Liver (tissue), 3 donors: Measurements from ENCODE around the gene LOXL3.

Experiments used
- EGR1 ChIP-seq, 2 donors: IDR thresholded peaks; 2 replicates each; pipeline ENCODE4 v1.6.1; 2016 to 2018; ENCODE audit warnings: antibody characterized with exemption in 2 of 2, low read depth in 2 of 2
- GABPA ChIP-seq, 2 donors: IDR thresholded peaks in 1 of 2; conservative IDR thresholded peaks in 1 of 2; 2 replicates each; pipeline ENCODE4 v1.6.1; 2016; ENCODE audit warnings: antibody characterized with exemption in 2 of 2, mild to moderate bottlenecking in 1 of 2, moderate library complexity in 1 of 2
- RAD21 ChIP-seq, 2 donors: IDR thresholded peaks; 2 replicates each; pipeline ENCODE4 v1.6.1; 2016; ENCODE audit warnings: antibody characterized with exemption in 2 of 2, mild to moderate bottlenecking in 2 of 2
- SP1 ChIP-seq: IDR thresholded peaks from 2 replicates; pipeline ENCODE4 v1.6.1; 2018; ENCODE audit warnings: antibody characterized with exemption, mild to moderate bottlenecking
- TAF1 ChIP-seq: conservative IDR thresholded peaks from 2 replicates; pipeline ENCODE4 v1.6.1; 2016; ENCODE audit warnings: antibody characterized with exemption, mild to moderate bottlenecking
- TF ChIP-seq, protein P1 (sequence below): fragments of 150-350 bp; IDR thresholded peaks from 2 replicates; pipeline ENCODE4 v1.5.1; 2017; ENCODE audit warnings: improper control_type of control experiment, low read depth, low read length; ENCODE audit not compliant: missing input control
- TF ChIP-seq, protein P2 (sequence below): IDR thresholded peaks from 2 replicates; pipeline ENCODE4 v1.6.1; 2016; ENCODE audit warnings: antibody characterized with exemption
- TF ChIP-seq, protein P3 (sequence below): IDR thresholded peaks from 2 replicates; pipeline ENCODE4 v1.6.1; 2016; ENCODE audit warnings: antibody characterized with exemption
- TF ChIP-seq, protein P4 (sequence below): IDR thresholded peaks from 2 replicates; pipeline ENCODE4 v1.6.1; 2016; ENCODE audit warnings: antibody characterized with exemption, mild to moderate bottlenecking
- donor health status: healthy.
- donor health status: healthy.

DNA sequence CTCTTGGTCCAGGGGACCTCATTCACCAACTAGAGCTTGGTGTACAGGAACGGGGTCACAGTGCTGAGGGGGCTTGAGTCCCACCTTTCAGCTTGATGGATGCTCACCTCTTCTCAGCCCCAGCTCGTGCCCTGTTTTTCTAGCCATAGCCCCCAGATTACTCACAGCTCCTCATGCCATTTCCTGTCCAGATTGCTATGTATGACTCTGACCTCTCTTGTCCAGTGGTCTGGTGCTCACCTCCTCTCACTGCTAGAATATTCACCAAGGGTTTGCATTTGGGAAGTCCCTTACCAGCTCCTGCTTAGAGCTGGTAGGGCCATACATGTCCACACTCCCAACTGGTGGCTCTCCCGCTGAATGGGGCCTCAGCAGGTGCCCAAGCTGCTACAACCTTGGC, 60.2 kb downstream of the LOXL3 start:
- TF ChIP-seq, protein P1, sequence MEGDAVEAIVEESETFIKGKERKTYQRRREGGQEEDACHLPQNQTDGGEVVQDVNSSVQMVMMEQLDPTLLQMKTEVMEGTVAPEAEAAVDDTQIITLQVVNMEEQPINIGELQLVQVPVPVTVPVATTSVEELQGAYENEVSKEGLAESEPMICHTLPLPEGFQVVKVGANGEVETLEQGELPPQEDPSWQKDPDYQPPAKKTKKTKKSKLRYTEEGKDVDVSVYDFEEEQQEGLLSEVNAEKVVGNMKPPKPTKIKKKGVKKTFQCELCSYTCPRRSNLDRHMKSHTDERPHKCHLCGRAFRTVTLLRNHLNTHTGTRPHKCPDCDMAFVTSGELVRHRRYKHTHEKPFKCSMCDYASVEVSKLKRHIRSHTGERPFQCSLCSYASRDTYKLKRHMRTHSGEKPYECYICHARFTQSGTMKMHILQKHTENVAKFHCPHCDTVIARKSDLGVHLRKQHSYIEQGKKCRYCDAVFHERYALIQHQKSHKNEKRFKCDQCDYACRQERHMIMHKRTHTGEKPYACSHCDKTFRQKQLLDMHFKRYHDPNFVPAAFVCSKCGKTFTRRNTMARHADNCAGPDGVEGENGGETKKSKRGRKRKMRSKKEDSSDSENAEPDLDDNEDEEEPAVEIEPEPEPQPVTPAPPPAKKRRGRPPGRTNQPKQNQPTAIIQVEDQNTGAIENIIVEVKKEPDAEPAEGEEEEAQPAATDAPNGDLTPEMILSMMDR: no peak
- TF ChIP-seq RAD21 (IDR thresholded peaks at IDR 0.05) (no peak), GABPA (IDR thresholded peaks at IDR 0.05 in 1 of 2, conservative IDR thresholded peaks at IDR 0.05 in 1 of 2) (no peak), EGR1 (IDR thresholded peaks at IDR 0.05; ENCODE audit: low read depth in 2 of 2) (no peak), TAF1 (no peak), SP1 (no peak)
- TF ChIP-seq, protein P2, sequence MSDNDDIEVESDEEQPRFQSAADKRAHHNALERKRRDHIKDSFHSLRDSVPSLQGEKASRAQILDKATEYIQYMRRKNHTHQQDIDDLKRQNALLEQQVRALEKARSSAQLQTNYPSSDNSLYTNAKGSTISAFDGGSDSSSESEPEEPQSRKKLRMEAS: no peak
- TF ChIP-seq, protein P3, sequence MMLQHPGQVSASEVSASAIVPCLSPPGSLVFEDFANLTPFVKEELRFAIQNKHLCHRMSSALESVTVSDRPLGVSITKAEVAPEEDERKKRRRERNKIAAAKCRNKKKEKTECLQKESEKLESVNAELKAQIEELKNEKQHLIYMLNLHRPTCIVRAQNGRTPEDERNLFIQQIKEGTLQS: no peak
- TF ChIP-seq, protein P4, sequence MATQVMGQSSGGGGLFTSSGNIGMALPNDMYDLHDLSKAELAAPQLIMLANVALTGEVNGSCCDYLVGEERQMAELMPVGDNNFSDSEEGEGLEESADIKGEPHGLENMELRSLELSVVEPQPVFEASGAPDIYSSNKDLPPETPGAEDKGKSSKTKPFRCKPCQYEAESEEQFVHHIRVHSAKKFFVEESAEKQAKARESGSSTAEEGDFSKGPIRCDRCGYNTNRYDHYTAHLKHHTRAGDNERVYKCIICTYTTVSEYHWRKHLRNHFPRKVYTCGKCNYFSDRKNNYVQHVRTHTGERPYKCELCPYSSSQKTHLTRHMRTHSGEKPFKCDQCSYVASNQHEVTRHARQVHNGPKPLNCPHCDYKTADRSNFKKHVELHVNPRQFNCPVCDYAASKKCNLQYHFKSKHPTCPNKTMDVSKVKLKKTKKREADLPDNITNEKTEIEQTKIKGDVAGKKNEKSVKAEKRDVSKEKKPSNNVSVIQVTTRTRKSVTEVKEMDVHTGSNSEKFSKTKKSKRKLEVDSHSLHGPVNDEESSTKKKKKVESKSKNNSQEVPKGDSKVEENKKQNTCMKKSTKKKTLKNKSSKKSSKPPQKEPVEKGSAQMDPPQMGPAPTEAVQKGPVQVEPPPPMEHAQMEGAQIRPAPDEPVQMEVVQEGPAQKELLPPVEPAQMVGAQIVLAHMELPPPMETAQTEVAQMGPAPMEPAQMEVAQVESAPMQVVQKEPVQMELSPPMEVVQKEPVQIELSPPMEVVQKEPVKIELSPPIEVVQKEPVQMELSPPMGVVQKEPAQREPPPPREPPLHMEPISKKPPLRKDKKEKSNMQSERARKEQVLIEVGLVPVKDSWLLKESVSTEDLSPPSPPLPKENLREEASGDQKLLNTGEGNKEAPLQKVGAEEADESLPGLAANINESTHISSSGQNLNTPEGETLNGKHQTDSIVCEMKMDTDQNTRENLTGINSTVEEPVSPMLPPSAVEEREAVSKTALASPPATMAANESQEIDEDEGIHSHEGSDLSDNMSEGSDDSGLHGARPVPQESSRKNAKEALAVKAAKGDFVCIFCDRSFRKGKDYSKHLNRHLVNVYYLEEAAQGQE: no peak
